Measurements from ENCODE around the gene FIP1L1. TPM values are rescaled to one million over a fixed set of nuclear protein-coding genes. Genes with fewer than 3 reads are reported as not detected.

FIP1L1 gene
- total and polyA plus RNA-seq, 4 donors: 22.1 to 82.8 (median 32.0) TPM

GRCh38 chr4:53497487-53498244, 120.2 kb downstream of the FIP1L1 start:
- WGBS, 2 donors: 81 to 87% methylated on average over 7 of the region's 7 CpGs
- ATAC-seq (ENCODE audit: insufficient read depth, low FRiP score): no peak
- no peaks in the 10 kb centered on the region for H3K36me3 ChIP-seq (ENCODE audit: control insufficient read depth in 4 of 4, insufficient read depth in 4 of 4, low read length in 4 of 4)
- no peak overlapping the region for H3K27ac ChIP-seq (ENCODE audit: low read depth in 1 of 2, low read length in 1 of 2)
- no peaks in the 10 kb centered on the region for H3K9me3 ChIP-seq (ENCODE audit: control insufficient read depth in 4 of 4, insufficient read depth in 3 of 4, low read length in 3 of 4)
- TF ChIP-seq, protein P1, sequence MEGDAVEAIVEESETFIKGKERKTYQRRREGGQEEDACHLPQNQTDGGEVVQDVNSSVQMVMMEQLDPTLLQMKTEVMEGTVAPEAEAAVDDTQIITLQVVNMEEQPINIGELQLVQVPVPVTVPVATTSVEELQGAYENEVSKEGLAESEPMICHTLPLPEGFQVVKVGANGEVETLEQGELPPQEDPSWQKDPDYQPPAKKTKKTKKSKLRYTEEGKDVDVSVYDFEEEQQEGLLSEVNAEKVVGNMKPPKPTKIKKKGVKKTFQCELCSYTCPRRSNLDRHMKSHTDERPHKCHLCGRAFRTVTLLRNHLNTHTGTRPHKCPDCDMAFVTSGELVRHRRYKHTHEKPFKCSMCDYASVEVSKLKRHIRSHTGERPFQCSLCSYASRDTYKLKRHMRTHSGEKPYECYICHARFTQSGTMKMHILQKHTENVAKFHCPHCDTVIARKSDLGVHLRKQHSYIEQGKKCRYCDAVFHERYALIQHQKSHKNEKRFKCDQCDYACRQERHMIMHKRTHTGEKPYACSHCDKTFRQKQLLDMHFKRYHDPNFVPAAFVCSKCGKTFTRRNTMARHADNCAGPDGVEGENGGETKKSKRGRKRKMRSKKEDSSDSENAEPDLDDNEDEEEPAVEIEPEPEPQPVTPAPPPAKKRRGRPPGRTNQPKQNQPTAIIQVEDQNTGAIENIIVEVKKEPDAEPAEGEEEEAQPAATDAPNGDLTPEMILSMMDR (IDR thresholded peaks at IDR 0.05; ENCODE audit: control extremely low read depth, extremely low read depth): no peak
- peak; percentile 47 to 85 (median 76) for DNase-seq
- H3K4me3 ChIP-seq: no peak overlapping the region
- H3K27me3 ChIP-seq (ENCODE audit: control insufficient read depth in 3 of 3, insufficient read depth in 3 of 3, low read length in 2 of 3): no peaks in the 10 kb centered on the region
- H3K4me1 ChIP-seq (ENCODE audit: control insufficient read depth in 5 of 5, insufficient read depth in 5 of 5, low read length in 5 of 5): peaks cover 0 to 22% (median 6%) of the 10 kb centered on the region in 5 donors
- peak overlapping the region in 1 of 2 donors; percentile 66 for H3K9ac ChIP-seq (ENCODE audit: insufficient read depth in 1 of 2, low read length in 2 of 2)

- H3K36me3 ChIP-seq (ENCODE audit: control insufficient read depth in 4 of 4, insufficient read depth in 4 of 4, low read length in 4 of 4): no peaks in the 10 kb centered on the region
- peaks cover 0 to 22% (median 6%) of the 10 kb centered on the region in 5 donors for H3K4me1 ChIP-seq (ENCODE audit: control insufficient read depth in 5 of 5, insufficient read depth in 5 of 5, low read length in 5 of 5)
- H3K27ac ChIP-seq (ENCODE audit: low read depth in 1 of 2, low read length in 1 of 2): no peak overlapping the region
- DNase-seq (no peak), ATAC-seq (ENCODE audit: insufficient read depth, low FRiP score) (no peak)
- H3K9ac ChIP-seq (ENCODE audit: insufficient read depth in 1 of 2, low read length in 2 of 2): no peak overlapping the region
- no peak overlapping the region for H3K4me3 ChIP-seq
- no peaks in the 10 kb centered on the region for H3K9me3 ChIP-seq (ENCODE audit: control insufficient read depth in 4 of 4, insufficient read depth in 3 of 4, low read length in 3 of 4)
- no peaks in the 10 kb centered on the region for H3K27me3 ChIP-seq (ENCODE audit: control insufficient read depth in 3 of 3, insufficient read depth in 3 of 3, low read length in 2 of 3)
- TF ChIP-seq, protein P1 (IDR thresholded peaks at IDR 0.05; ENCODE audit: control extremely low read depth, extremely low read depth): no peak
- WGBS, 2 donors: 91 to 94% methylated on average over 2 of the region's 2 CpGs
Measured at GRCh38 chr4:53498706-53499105, 121.3 kb downstream of the FIP1L1 start.

DNA sequence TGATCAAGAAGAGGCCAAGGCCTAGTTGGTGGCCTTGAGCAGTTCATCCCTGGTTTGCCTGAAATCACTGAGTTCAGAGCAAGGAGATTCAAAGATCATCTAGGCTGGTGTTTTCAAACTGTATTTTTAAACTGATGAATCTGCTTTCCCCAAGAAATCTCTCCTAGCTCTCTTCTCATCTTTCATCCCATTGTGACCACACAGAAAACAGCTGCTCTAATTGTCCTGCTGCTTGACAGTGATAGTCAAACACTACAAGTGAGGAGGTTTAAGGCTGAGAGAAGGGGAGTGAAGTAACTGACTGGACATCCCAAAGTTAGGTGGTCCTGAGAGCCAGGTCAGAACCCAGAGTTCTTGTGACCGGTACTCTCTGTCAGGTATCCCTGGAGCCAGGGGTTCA, 122.3 kb downstream of the FIP1L1 start:
- WGBS, 2 donors: 98 to 100% methylated on average over 1 of the region's 1 CpG
- Histone ChIP-seq H3K36me3 (ENCODE audit: control insufficient read depth in 4 of 4, insufficient read depth in 4 of 4, low read length in 4 of 4) (no peaks in the 10 kb centered on the region), H3K27me3 (ENCODE audit: control insufficient read depth in 3 of 3, insufficient read depth in 3 of 3, low read length in 2 of 3) (no peaks in the 10 kb centered on the region), H3K4me1 (ENCODE audit: control insufficient read depth in 5 of 5, insufficient read depth in 5 of 5, low read length in 5 of 5) (peaks cover 0 to 22% (median 6%) of the 10 kb centered on the region in 5 donors), H3K9me3 (ENCODE audit: control insufficient read depth in 4 of 4, insufficient read depth in 3 of 4, low read length in 3 of 4) (no peaks in the 10 kb centered on the region), H3K9ac (ENCODE audit: insufficient read depth in 1 of 2, low read length in 2 of 2) (no peak overlapping the region), H3K4me3 (no peak overlapping the region), H3K27ac (ENCODE audit: low read depth in 1 of 2, low read length in 1 of 2) (no peak overlapping the region)
- TF ChIP-seq, protein P1 (IDR thresholded peaks at IDR 0.05; ENCODE audit: control extremely low read depth, extremely low read depth): no peak
- DNase-seq: no peak
- ATAC-seq (ENCODE audit: insufficient read depth, low FRiP score): no peak

Data from lung (tissue), 12 donors.